Measurements from ENCODE around the gene PNPLA7.

The PNPLA7 gene

DNA sequence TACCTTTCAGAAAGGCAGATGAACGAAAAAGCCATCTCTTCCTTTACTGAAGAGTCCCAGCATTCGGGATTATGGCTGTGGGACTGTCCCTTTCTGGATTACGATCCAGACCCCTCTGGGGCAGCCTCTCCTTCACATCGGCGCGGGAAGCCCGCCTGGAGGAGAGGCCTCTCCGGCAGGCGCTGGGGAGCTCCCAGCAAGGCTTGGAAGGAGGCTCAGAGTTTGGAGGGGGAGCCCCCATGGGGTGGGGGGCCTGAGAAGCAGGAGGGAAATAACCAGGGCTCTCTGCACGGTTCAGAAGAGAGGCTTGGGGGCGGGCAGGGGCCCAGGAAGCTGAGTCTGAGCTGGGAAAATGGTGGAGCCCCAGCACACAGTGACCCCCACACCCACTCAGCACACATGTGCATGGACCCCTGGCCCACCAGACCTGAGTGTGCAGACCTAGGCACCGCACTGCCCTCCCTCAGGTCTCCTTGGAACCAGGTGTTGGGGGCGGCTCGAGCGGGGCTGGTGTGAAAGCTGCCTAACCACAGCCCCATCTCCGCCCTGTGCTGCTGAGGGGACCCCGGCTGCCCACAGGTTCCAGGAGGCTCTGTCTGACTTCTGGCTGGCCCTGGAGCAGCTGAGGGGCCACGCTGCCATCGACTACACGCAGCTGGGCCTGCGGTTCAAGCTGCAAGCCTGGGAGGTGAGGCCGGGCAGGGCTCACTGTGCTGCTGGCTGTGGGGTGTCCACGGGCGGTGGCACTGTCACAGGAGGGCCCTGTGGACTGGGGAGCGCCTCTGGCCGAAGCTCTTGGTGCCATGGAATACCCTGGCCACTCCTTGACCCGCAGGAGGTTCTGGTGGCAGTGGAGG lies 122.5 kb downstream of the PNPLA7 start:
- Mint-ChIP-seq H3K4me1 (ENCODE audit: low read depth) (peaks cover 5% of the 10 kb centered on the region), H3K4me3 (no peak overlapping the region), H3K9me3 (ENCODE audit: low read depth) (no peaks in the 10 kb centered on the region), H3K27me3 (no peaks in the 10 kb centered on the region), H3K36me3 (no peaks in the 10 kb centered on the region), H3K27ac (no peak overlapping the region)

GRCh38 chr9:137426018-137426681 lies 124.1 kb downstream of the PNPLA7 start:
- no peak overlapping the region for H3K27ac Mint-ChIP-seq
- H3K27me3 Mint-ChIP-seq, result no peaks in the 10 kb centered on the region
- no peaks in the 10 kb centered on the region for H3K9me3 Mint-ChIP-seq (ENCODE audit: low read depth)
- H3K36me3 Mint-ChIP-seq, result no peaks in the 10 kb centered on the region
- peaks cover 12% of the 10 kb centered on the region for H3K4me1 Mint-ChIP-seq (ENCODE audit: low read depth)
- H3K4me3 Mint-ChIP-seq, result no peak overlapping the region

DNA sequence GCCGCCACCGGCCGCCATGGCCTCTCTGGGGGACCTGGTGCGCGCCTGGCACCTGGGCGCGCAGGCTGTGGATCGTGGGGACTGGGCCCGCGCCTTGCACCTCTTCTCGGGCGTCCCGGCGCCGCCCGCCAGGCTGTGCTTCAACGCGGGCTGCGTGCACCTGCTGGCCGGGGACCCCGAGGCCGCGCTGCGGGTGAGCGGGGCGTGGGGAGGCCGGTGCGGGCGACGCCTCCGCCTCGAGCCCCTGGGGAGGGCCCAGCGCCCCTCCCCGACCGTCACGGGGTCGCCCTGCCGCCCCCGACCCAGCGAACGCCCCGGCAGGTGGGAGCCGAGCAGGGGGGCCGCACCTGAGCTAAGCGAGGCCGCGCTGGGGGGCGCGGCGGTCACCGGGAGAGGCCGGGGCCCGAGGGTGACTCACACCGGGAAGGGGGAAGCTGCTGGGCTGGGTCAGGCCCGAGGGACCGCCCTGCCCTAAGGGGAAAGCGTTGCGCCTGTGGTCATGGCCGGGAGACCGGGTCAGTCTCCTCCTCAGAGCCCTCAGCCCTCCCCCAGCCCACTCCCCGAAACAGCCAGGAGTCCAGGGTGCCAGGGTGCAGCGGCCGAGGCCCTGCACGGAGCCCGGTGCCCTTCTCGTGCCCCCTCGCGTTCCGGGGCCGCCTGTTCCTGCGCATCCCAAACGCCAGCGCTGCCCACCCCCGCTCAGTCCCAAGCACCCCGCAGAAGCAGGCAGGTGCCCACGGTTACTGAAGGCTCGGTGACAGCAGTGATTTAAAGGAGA lies 126.5 kb downstream of the PNPLA7 start:
- no peaks in the 10 kb centered on the region for H3K9me3 Mint-ChIP-seq (ENCODE audit: low read depth)
- no peak overlapping the region for H3K27ac Mint-ChIP-seq
- peaks cover 2% of the 10 kb centered on the region for H3K36me3 Mint-ChIP-seq
- H3K4me3 Mint-ChIP-seq, result peak overlapping the region; percentile 74
- H3K27me3 Mint-ChIP-seq, result no peaks in the 10 kb centered on the region
- H3K4me1 Mint-ChIP-seq (ENCODE audit: low read depth), result peaks cover 14% of the 10 kb centered on the region

- peak within 1 kb of the TSS; percentile 86 for H3K4me3 Mint-ChIP-seq
- peaks cover 14% of the 10 kb centered on the region for H3K4me1 Mint-ChIP-seq (ENCODE audit: low read depth)
- peak within 1 kb of the TSS; percentile 6 for H3K27ac Mint-ChIP-seq
- peaks cover 2% of the 10 kb centered on the region for H3K36me3 Mint-ChIP-seq
- H3K9me3 Mint-ChIP-seq (ENCODE audit: low read depth), result no peaks in the 10 kb centered on the region
- no peaks in the 10 kb centered on the region for H3K27me3 Mint-ChIP-seq
Measured at GRCh38 chr9:137422604-137423513, 127.3 kb downstream of the PNPLA7 start, which contains the start of the genes EXD3 and NOXA1. EXD3 (minus strand) TSS chr9:137423162; CDS start chr9:137395357, 27,805 bp downstream. NOXA1 (plus strand) TSS chr9:137423393; CDS start chr9:137423530, 137 bp downstream.

- Mint-ChIP-seq H3K4me1 (ENCODE audit: low read depth) (peaks cover 14% of the 10 kb centered on the region), H3K27ac (no peak overlapping the region), H3K9me3 (ENCODE audit: low read depth) (no peaks in the 10 kb centered on the region), H3K36me3 (peaks cover 2% of the 10 kb centered on the region), H3K27me3 (no peaks in the 10 kb centered on the region), H3K4me3 (peak overlapping the region; percentile 86)
Measured at GRCh38 chr9:137421838-137422603, 128.2 kb downstream of the PNPLA7 start.

DNA sequence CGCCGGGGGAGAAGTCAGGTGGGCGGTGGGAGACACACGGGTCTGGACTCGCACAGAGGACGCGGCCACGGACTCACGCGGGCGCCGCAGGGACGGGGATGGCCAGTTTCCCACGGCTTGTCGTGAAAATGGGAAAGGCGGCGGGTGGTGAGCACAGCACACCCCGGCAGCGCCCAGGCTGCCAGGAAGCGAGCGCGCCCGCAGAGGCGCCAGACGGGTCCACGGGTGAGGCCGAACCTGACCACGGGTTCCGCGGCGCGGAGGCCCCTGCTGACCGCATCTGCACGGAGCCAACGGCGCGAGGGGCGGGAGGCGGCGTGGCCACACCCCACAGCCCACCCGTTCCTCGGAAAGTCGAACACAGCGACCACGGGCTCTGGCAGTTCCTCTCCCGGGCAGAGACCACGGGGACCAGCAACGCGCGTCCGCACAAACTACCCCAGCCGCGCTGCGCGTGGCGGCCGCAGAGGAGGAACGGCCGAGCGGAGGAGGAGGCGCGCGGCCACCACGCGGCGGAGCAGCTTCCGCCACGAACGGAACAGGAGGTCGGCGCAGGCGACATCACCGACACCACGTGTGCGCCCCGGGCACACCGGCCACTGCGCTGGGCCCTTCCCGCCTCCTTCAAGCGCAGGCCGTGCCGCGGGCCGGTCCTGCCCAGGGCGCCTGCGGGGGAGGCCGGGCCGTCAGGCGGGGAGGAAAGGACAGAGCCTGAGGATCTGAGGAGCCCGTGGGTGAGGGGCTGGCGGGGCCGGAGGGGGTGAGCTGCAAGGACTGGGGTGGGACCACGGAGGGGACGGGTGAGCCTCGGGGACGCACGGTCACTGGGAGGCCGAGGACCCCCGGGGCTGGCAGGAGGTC lies 132.8 kb downstream of the PNPLA7 start:
- Mint-ChIP-seq H3K27ac (no peak overlapping the region), H3K27me3 (no peaks in the 10 kb centered on the region), H3K36me3 (peaks cover 2% of the 10 kb centered on the region), H3K4me3 (peak overlapping the region; percentile 32), H3K4me1 (ENCODE audit: low read depth) (peaks cover 9% of the 10 kb centered on the region), H3K9me3 (ENCODE audit: low read depth) (no peaks in the 10 kb centered on the region)

DNA sequence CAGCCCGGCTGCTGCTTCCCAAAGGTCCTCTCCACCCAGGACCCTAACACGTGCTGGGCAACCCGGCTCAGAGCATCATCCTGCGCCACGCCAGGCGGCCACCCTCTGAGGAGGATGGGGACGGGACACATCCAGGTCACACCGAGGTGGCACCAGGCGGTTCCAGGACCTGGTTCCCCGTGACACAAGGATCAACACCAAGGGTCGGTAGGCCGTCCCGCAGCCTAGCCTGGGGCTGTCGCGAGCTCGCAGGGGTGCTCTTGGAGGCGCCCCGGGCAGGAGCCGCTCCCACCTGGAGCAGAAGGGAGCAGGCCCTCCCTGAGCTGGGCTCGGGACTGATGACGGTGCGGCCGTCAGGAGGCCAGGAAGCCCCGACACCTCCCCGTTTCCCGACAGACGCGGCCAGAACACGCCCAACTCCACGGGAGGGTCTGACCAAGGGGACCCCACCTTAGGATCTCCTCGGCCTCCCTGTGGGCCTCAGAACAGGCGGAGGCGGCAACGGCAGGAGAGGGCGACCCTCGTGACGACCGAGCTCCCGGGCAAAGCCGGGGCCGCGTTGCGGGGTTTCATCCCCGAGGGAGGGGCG lies 133.5 kb downstream of the PNPLA7 start:
- no peak overlapping the region for H3K27ac Mint-ChIP-seq
- peaks cover 2% of the 10 kb centered on the region for H3K4me1 Mint-ChIP-seq (ENCODE audit: low read depth)
- no peaks in the 10 kb centered on the region for H3K27me3 Mint-ChIP-seq
- H3K9me3 Mint-ChIP-seq (ENCODE audit: low read depth), result no peaks in the 10 kb centered on the region
- peaks cover 2% of the 10 kb centered on the region for H3K36me3 Mint-ChIP-seq
- H3K4me3 Mint-ChIP-seq, result no peak overlapping the region

DNA sequence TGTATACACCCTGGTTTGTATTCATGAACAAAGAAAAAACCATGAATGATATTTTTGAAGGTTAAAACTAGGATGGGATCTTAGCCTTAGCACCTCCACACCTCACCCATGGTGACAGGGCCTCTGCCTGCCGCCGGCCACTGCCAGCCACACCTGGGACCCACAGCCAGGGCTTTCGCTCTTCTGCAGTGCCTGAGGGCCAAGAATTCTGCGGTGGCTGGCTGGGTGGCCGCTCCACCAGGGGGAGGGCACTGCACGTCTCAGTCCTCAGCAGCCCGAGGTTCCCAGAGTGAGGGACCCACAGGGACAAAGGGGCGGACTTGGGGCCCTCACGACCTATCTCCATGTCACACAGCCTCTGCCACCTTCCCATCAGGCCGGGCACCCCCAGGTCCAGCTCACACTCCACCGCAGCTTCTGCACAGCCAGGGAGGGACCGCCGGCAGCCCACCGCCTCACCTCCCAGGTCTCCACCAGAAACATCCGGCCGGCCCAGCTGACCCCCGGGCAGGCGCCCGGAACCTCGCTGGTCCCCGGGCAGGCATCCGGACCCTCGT lies 134.1 kb downstream of the PNPLA7 start:
- Mint-ChIP-seq H3K27me3 (no peaks in the 10 kb centered on the region), H3K9me3 (ENCODE audit: low read depth) (no peaks in the 10 kb centered on the region), H3K36me3 (peaks cover 2% of the 10 kb centered on the region), H3K27ac (no peak overlapping the region), H3K4me1 (ENCODE audit: low read depth) (peaks cover under 1% of the 10 kb centered on the region), H3K4me3 (no peak overlapping the region)

- H3K27ac Mint-ChIP-seq, result no peak overlapping the region
- no peaks in the 10 kb centered on the region for H3K9me3 Mint-ChIP-seq (ENCODE audit: low read depth)
- no peaks in the 10 kb centered on the region for H3K27me3 Mint-ChIP-seq
- H3K4me3 Mint-ChIP-seq, result no peak overlapping the region
- H3K36me3 Mint-ChIP-seq, result peaks cover 2% of the 10 kb centered on the region
- peaks cover under 1% of the 10 kb centered on the region for H3K4me1 Mint-ChIP-seq (ENCODE audit: low read depth)
Measured at GRCh38 chr9:137415451-137415850, 134.8 kb downstream of the PNPLA7 start.

GRCh38 chr9:137412431-137412830 lies 137.8 kb downstream of the PNPLA7 start:
- no peak overlapping the region for H3K4me3 Mint-ChIP-seq
- H3K4me1 Mint-ChIP-seq (ENCODE audit: low read depth), result peaks cover 1% of the 10 kb centered on the region
- no peaks in the 10 kb centered on the region for H3K27me3 Mint-ChIP-seq

DNA sequence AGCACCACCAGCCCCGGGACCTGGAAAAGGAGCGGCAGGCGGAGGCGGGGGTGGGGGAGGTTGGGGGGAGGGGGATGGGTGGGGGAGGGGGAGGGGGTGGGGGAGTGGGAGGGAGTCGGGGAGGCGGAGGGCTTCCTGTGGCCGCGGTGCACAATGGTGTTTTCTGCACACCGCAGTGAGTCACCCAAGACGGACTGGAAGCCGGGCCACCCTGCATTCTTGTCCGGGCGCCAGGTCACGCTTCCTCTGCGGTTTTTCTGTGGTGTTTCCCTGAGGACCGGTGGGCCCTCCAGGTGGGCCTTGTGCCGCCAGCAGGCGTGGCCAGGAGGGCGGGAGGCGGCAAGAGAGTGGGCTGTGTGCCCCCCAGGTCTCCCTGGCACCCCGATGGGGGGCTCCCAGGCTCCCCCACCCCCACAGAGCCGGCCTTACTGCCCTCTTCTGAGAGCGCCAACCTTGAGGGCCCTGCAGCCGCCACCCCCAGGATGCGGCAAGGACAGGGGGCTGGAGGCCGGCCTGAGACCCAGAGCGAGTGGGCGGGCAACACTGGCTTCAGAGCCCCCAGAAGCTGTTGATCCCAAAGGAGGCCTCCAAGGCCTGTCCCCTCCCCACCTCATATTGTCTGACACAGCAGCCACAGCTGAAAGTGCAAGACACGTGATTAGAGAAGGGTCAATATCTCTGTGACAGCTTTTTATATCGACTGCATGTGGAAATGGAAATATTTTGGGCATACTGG lies 138.4 kb downstream of the PNPLA7 start:
- H3K4me1 Mint-ChIP-seq (ENCODE audit: low read depth), result peaks cover 1% of the 10 kb centered on the region
- H3K27ac Mint-ChIP-seq, result no peak overlapping the region
- no peak overlapping the region for H3K4me3 Mint-ChIP-seq
- no peaks in the 10 kb centered on the region for H3K36me3 Mint-ChIP-seq
- H3K27me3 Mint-ChIP-seq, result no peaks in the 10 kb centered on the region
- no peaks in the 10 kb centered on the region for H3K9me3 Mint-ChIP-seq (ENCODE audit: low read depth)

More at GRCh38 chr9:137412431-137412830, 137.8 kb downstream of the PNPLA7 start:
- no peaks in the 10 kb centered on the region for H3K36me3 Mint-ChIP-seq
- H3K27ac Mint-ChIP-seq, result no peak overlapping the region
- H3K9me3 Mint-ChIP-seq (ENCODE audit: low read depth), result no peaks in the 10 kb centered on the region

DNA sequence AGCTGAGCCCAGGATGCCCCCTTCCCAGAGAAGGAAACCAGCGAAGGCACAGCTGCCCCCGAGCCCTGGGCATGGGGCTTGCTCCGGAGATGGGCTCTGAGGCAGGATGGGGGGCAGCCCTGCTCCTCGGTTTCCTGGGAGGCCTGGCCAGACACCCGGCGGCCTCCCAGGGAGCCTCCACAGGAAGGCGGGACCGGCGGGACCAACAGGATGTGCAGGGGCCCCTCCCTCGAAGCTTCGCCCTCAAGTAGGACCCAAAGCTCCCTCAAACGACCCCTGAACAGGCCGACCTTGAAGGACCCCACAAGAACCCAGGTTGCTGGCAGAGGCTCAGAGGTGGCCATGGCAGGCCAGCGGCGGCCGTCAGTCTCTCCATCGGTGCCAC lies 138.9 kb downstream of the PNPLA7 start:
- no peaks in the 10 kb centered on the region for H3K36me3 Mint-ChIP-seq
- no peak overlapping the region for H3K4me3 Mint-ChIP-seq
- no peak overlapping the region for H3K27ac Mint-ChIP-seq
- H3K4me1 Mint-ChIP-seq (ENCODE audit: low read depth), result peaks cover 1% of the 10 kb centered on the region
- H3K9me3 Mint-ChIP-seq (ENCODE audit: low read depth), result no peaks in the 10 kb centered on the region
- no peaks in the 10 kb centered on the region for H3K27me3 Mint-ChIP-seq
